HG03565 (cell line): ENCODE data around the gene DMRTA2.

Source experiments
- ATAC-seq: cut with Tn5 transposase; IDR thresholded peaks from one replicate; pipeline ENCODE4 v1.9.1; 2021; ENCODE audit warnings: mild to moderate bottlenecking, moderate library complexity; ENCODE audit not compliant: unreplicated experiment

Gene DMRTA2

DNA sequence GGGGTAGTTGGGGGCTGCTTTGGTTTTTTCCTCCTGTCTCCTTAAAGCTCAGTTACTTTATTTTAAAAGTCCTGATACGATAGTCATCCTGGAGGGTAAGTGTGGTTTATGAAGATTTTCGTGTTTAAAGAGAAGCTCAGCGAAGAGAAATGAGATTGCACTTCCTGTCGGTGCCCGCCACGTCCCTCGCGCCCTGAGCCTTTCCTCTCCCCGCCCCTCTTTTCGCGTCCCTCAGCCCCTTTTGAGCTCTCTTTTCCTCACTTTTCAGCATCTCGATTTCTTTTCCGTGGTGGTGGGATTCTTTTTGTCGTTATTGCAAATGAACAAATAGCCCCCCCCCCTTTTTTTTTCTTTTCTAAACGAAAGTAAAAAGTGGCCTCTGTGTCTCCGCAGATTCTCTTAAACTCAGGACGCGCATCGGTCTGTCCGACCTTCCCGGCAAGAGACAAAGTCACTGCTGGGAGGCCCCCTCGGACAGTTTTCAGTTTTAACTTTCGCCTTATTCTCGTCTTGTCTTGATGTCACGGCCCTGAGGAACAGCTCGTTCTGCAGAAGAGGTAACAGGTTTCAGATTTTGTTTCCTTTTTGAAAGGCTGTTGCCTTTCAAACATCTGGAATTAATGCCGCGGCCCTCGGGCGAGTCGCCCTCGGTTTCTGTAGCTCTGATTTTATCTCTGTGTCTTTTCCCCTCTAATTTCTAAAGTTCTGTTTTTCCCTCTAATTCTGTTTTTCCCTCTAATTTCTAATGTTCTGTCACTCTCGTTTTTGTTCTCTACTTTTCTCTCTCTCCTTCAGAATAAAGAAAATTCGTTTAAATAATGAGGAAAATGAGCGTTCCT, 1.0 kb upstream of the DMRTA2 start:
- no peak for ATAC-seq

DNA sequence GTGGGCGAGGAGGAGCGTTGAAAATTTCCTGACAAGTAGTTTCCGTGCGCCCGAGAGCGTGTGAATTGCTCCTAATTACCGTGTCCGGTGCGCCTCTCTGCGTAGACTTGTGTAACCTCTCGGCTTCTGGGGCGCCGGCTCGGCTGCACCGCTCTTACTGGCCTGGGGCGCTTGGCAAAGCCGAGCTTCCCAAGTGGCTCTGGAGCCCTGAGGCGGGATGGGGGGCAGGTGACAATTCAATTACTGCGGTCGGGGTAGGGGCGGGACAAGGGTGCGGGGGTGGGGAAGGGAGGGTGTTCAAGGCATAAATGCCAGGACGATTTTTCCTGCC, 392 bp upstream of the DMRTA2 start:
- ATAC-seq: no peak

DNA sequence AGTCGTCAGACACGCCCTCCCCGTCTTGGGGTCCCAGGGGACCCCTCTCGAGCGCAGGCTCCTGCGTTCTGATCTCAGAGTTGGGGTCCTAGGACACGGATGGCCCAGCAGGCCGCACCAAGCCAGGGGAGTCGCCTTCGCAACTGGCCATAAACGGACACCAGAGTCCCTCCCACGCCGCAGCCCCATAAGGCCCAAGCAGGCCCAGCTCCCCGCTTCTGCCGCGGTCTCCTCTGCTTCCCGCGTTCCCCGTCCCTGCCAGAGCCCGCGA, 633 bp downstream of the DMRTA2 start:
- no peak for ATAC-seq

DNA sequence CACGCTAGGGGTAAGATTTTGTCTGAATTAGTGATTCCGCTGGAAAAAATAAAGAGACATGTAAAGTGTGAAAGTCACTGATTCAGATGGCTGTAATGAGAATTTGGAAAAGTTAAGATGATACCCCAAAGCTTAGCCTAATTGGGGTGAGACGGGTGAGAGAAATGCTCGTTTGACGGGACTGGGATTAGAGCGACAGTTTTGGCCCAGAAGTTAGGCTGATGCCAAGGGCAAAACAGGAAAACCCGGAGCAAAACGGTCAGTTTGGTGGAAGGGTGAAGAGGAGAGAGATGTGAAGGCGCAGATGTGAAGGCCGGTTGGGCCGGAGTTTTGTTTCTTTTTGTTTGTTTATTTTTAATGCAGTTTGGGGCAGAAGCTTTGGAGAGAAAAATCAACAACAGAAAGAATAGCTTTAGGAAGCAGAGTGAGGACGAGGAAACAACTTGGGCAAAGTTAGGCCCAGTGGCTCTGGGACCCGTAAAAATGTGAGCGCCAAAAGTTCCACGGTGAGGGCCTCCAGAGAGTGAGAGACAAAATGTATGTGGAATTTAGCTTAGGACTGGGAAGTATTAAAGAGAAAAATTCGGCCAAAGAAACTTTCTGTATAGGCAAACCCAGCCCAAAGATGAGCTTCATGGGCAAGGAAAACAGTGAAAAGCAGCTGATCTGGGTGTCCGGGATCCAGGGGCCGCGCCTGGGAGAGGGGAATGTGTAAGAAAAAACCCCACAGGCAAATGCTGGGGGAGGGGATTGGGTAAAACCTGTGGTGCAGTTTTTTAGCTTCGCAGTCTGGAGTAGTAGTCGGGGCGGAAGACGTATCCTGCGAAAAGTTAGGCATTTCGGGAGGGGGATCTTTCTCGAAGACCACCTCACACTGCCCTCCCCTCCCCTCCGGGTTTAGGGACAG, 1.2 kb downstream of the DMRTA2 start:
- no peak for ATAC-seq

DNA sequence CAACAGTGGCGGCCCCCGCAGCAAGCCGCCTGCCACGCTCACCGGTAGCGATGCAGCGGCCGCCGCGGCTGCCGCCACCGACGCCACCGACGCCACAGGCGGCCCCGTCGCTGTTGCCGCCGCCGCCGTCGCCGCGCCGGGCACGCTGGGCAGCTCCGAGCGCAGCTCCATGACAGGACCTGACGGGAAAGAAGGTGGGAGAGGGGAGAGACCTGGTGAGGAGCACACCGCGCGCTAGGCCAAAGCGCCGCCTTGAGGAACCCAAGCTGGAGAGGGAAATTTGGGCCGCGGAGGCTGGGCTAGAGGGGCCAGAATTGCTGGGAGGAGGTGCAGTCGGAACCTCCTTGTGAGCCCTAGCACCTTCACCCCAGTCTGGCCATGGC, 1.9 kb downstream of the DMRTA2 start:
- ATAC-seq: no peak

DNA sequence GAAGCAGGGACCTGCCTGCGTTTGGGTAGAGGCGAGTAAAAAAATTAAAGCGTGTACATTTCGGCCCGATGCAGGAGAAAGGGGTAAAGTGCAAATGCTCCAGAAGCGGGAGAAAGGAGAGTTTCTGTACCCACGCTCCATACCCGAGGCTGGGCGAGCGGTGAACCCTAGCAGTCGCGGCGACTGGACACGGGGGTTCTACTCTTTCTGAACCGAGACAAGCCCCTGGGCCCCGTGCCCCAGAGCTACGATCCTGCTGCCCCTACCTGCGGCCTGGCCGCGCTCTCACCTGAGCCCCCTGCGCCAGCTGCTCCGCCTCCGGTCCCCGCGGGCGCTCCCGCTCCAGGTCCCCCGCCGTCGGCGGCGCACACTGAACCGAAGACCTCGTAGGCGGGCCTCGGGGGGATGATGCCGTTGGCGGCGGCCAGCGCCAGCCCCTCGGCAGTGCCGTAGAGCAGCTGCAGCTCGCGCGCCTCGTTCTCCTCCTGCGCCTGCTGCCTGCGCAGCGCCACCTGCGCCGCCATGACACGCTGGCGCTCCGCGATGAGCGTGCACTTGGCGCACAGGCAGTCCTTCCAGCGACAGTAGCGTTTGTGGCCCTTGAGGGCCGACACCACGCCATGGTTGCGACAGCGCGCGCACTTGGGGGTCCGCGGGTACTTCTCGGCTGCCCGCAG, 2.4 kb downstream of the DMRTA2 start:
- ATAC-seq: no peak

DNA sequence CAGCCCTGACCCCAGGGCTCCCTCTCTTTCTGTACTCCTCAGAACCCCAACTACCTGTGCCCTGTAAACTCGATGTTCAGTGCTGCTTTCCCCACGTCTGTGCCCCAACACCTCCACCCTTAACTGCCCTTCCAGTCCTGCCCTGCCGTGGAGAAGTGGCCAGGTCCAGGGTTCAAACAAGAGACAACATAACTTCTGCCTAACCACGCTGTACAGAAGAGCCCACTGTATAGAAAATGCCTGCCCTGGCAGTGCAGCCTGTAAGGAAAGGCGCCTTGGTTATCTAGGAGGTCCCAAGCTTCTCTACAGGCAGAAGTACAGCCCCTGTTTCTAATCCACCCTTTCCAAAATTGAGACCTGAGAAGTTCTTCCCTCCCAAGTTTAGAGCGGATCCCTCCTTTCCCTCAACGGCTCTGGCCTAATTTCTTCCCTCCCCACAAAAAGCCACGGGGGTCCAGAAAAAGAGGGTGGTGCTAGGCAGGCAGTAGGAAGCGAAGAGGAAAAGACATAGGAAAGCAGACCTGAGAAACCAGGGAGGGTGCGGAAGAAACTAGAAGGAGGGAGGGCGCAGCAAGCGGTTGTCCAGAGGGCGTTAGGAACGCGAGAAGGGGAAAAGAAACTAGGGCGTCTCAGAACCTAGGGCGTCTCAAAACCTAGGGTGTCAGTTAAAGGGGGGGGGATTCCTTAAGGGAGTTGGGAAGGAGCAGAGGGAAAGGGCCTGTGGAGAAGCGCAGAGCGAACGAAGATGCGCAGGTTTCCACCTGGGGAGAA, 3.2 kb downstream of the DMRTA2 start:
- no peak for ATAC-seq

DNA sequence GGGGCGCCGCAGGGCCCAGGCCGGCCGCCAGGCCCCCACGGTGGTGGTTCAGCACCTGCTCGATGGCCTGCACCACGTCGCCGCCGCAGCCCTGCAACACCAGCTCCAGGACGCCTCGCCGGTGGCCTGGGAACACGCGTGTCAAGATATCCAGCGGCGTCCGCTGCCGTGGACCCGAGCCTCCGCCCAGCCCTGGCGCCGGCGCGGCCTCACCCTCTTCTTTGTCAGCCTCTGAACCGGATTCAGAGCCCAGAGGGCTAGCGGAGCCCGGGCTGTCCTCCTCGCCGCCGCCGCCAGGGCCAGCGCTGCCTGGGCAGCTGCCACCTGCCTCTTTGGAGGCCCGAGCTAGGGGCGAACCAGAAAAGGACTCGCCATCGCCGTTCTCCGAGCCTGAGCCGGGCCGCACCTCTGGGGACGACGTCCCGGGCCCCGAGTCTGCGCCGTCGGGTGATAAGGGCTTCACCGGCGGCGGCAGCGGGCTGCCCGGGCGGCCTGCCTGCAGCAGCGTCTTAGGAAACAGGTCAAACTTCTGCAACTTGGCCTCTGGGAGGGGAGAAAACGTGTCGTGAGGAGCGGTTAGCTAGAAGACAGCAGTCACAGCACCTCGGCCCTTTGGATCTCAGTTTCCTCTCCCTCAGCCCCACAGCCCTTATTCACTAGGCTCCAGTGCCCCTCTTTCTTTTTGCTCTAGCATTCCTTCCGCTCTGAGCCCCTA, 3.9 kb downstream of the DMRTA2 start:
- no peak for ATAC-seq

DNA sequence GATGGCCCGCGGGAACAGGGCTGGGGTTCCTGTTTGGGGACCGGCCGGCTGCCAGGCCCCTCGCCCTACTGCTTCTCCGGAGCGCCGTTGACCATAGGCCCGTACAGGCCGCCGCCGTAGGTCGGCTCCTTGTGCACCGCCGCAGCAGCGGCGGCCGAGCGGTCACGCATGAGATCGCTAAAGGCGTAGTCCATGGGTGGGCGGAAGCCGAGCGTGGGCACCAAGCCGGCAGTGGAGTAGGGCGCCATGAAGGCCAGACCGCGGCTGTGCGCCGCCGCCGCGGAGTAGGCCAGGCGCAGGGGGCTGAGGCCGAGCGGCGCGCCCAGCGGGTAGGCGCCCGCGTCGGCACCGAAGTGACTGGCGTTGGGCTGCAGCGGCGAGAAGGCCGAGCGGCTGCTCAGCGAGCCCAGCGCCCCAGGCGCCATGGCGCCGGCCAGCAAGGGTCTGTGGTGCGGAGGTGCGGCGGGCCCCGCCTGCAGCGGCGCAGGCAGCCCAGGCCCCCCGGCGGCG, 4.6 kb downstream of the DMRTA2 start:
- no peak for ATAC-seq

DNA sequence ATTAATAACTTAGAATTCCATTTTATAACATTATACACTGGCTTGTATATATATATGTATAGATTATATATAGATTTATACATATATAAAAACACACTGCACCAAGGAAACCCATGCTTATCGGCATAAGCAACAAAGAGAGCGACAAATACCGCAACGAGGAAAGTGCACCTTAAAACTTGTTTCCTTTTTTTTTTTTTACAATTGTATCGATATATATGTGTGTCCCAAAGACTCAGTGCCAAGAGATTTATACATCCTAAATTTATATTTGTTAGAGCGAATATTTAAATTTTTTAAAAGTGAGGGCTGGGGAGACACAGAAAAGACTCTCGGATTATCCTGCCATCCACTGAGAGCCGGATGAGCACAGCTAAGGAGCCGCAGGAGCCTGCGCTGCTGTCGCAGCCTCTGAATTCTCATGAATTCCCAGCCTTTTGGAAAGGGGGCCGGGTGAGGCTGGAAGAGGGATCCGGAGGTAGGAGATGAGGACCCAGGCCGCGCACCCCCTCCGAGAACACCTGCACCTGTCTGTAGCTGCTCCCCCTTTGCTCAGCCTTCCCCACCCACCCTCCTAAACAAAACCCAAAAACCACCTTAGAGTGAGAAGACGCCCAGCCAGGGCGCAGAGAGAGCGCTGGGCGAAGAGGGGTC, 5.2 kb downstream of the DMRTA2 start:
- ATAC-seq: no peak

DNA sequence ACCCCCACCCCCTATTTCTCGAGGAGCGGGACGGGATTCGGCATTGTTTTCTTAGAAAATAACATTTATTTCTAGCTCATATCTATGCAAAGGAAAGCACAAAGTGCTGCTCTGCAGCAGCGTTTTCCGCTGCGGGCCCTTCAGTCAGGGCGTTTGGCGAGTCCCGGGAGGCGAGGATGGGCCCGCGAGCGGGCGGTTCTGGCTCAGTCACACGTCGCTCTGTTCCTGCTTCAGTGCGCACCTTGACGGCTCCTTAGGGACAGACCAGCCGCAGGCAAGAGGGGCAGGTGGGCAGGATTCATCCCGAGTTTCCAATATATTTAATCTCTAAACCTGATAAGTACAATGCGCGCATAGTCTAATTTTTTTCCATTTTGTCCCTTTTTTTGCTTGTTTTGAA, 5.7 kb downstream of the DMRTA2 start:
- ATAC-seq: no peak

DNA sequence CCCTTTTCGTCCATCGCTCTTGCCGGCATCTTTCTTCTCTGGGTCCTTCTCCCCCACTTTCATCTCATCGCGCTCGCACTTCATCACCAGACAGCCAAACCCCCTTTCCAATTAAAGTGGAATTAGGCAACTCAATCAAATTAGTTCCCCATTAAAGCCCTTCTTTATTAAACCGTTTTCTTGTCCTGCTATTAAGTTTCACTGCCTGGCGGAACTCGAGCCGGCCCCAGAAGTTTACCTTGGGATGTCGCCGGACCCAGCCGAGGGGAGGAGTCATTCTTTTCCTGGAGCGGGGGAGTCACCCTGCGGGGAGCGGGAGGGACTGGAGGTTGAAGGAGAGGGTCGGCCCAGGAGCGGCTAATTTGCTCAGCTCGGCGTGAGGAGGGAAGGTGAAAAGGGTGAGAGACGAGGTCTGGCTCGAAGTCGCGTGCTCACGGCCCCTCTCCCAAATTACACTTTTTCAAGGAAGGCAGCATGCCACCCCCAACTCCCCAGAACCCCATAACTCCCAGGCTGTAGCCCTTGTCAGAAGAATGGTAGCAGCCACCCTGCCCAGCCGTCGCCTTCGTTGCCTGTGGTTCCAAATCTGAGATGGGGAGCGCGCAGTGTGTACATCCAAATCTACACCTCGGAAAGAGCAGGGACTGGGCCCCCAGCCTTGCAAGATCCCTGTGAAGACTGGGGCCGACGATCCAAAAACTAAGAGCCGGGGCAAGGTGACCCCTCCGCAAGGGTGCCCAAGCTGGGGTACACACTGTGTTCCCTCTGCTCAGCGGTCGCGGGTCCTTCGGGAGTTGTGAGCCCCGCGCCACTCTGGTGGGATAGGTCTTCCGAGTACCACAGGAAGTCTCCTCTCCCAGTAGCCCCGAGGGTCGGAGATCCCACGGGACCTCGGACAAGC, 6.4 kb downstream of the DMRTA2 start:
- no peak for ATAC-seq

DNA sequence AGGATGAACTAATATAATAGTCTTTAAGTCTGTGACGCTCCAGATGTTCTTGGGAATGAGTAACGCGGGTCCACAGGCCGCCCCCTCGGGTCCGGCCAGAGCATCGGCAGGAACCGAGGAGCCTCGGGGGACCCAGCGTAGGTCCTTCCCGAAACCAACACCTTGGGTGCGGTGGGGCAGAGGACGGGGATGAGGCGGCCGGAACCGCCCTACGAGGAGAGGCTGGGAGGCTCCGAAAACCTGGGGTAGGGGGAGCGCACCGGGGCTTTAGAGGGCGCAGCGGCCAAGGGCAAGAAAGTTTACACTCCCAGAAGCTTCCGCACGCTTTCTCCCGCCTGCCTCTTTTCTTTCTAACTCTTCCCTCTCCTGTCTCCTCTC, 7.1 kb downstream of the DMRTA2 start:
- no peak for ATAC-seq

DNA sequence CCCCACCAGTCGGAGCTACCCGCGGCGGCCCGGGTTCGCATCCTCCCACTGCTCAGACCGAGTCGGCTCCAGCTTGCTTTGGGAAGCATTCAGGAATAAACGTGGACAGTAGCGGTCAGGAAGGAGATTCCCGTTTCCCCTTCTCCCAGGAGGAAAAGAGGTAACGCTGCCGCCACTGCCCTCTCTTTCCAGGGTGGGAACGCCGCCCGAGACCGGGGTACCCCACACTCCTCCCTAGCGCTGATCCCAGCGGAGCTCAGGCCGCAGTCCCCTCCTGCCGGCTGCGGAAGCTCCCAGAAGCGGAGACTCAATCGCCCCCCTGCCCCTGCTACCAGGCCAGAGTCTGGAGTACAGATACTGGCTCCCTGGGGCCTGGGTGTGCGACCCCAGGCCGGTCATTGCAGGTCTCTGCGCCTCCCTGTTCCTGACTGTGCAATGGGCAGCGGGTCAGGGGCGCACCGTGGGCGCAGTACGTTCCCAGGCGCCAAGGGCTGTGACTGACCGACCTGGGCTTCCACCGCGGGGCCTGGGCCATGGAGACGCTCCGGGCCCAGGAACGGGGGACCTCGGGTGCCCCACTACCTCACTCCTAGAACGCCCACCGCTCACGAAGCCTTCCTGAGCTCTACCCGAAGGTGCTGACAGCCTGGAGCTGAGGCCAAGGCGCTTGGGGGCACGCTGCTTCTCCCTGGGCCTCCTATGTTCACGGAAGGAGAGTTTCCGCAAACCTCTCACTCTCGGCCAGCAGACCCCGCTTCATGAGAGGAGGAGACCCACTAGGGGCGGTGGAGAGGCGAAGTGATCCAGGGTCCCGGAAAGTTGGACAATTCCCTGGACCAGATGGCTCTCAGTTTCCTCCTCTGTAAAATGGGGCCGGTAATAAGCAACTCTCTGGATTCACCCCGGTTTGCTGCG, 7.8 kb downstream of the DMRTA2 start:
- no peak for ATAC-seq

DNA sequence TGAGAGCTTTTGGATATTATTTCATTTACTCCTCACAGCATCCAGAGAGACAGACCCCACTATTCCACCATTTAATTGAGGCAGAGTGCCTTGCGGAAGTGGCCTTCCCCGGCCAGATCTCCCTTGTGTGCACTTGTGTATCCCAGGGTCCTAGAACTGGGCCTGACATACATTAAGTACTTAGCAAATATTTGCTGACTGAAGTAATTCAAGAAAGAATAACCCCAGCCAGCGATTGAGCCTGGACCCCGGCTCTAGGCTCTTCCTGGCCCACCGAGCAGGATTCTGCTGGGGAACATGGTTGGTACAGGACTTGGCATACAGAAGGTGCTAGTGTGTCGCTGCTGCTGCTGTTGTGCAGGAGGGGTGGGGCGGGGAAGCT, 8.4 kb downstream of the DMRTA2 start:
- ATAC-seq: no peak

DNA sequence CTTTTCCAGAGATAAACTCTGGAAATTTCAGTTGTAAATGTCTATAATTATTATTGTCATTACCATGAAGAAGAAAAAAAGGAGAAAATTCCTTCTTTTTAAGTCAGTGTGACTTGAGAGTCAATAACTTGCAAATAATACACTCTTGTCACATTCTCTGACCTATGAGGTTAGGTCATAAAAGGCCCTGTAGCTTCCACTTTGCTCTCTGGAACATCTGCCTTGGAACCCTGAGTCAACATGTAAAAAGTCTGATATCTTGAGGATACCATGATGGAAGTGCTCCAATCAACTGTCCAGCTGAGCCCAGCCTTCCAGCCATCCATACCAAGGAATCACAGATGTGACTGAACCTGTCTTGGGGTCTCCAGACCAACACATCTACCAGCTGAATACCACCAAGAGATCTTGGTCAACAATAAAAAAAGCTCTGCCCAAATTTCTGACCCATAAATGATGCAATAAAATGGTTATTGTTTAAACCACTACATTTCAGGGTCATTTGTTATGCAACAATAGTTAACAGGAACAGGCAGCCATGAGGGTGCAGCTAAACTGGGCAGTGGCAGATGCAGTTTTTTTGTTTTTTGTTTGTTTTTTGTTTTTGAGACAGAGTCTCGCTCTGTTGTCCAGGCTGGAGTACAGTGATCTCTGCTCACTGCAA, 10.3 kb downstream of the DMRTA2 start:
- ATAC-seq: no peak

DNA sequence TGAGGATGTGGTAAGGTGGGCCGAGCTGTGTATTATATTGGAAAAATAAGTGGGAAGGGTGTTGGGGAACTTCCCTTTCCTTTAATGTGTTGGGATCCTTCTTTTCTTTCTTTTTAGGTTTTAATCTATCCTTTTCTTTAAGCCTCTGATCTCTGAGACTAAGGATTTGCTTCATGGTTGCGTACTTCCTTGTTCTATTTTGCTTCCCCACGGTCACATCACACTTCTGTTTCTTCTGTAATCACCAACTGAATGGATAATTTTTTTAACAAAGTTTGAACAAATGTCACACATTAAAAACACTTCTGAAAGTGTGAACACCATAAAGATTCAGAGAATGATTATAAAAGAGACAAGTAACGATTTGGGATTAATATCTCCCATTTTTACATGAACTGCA, 17.4 kb downstream of the DMRTA2 start:
- ATAC-seq: no peak
